GM12891 (cell line): Measurements from ENCODE around the gene SIRT5.

Experiments used
- POLR2A ChIP-seq: IDR thresholded peaks from 2 replicates; pipeline ENCODE4 v1.6.1; 2011; ENCODE audit warnings: low read depth, low read length, control low read depth
- TAF1 ChIP-seq: IDR thresholded peaks from 2 replicates; pipeline ENCODE4 v1.6.1; 2011; ENCODE audit warnings: low read depth, low read length, control low read depth

- TF ChIP-seq TAF1 (no peak), POLR2A (no peak)
These were observed 25.7 kb upstream of the SIRT5 start for GRCh38 chr6:13548500-13549210.
